DND-41 (cell line): ENCODE data around the gene MEGF9.

Experiments
- EZH2 ChIP-seq: IDR thresholded peaks from 3 replicates; pipeline ENCODE4 v1.6.1; 2012; ENCODE audit warnings: borderline replicate concordance, low read depth, mild to moderate bottlenecking, moderate library complexity, low read length, inconsistent platforms; ENCODE audit not compliant: severe bottlenecking
- TF ChIP-seq, protein P1 (sequence below): IDR thresholded peaks from 2 replicates; pipeline ENCODE4 v1.5.1; 2012; ENCODE audit warnings: borderline replicate concordance, low read length, moderate library complexity, mild to moderate bottlenecking; ENCODE audit not compliant: poor library complexity, severe bottlenecking; ENCODE audit errors: extremely low read depth

DNA sequence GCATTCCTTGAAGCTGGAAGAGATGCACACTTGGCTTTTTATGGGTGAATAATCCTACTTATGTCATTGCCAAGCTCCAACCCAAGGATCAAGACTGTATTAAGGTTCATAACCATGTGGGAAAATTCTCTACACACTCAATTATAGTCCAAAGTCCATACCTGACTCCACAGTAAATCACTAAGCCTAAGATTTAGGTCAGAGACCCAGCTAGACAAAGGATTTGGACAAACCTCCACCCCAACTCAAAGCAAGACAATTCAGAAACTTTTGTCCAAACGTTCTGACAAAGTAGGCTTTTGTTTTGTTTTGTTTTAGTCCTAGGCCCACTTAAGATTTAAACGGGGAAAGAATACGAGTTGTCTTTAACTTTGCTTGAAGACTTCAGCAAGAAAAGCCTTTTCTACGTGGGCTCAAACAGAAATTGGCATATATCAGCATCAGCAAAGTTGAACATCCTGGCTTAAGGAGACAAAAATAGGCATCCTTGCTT lies 1.7 kb downstream of the MEGF9 start:
- TF ChIP-seq, protein P1, sequence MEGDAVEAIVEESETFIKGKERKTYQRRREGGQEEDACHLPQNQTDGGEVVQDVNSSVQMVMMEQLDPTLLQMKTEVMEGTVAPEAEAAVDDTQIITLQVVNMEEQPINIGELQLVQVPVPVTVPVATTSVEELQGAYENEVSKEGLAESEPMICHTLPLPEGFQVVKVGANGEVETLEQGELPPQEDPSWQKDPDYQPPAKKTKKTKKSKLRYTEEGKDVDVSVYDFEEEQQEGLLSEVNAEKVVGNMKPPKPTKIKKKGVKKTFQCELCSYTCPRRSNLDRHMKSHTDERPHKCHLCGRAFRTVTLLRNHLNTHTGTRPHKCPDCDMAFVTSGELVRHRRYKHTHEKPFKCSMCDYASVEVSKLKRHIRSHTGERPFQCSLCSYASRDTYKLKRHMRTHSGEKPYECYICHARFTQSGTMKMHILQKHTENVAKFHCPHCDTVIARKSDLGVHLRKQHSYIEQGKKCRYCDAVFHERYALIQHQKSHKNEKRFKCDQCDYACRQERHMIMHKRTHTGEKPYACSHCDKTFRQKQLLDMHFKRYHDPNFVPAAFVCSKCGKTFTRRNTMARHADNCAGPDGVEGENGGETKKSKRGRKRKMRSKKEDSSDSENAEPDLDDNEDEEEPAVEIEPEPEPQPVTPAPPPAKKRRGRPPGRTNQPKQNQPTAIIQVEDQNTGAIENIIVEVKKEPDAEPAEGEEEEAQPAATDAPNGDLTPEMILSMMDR: no peak
- no peak for TF ChIP-seq EZH2
